Stimulated activated CD4-positive, alpha-beta T cell treated with anti-CD3 and anti-CD28 coated beads, Interleukin-1b, Interleukin-23, amount 100 ng/mL, for 1 hour (primary cell): ENCODE results near the gene TSPY4.
"Not testable (repeated sequence)": the region's sequence is repeated elsewhere in the genome, so short reads cannot be mapped to it uniquely, and the experiment has no call there.

ENCODE experiments used
- DNase-seq, 2 donors: peaks; one replicate each; pipeline ENCODE4 v3.0.0-alpha.2; 2020; ENCODE audit warnings: low read depth in 2 of 2

Gene TSPY4

DNA sequence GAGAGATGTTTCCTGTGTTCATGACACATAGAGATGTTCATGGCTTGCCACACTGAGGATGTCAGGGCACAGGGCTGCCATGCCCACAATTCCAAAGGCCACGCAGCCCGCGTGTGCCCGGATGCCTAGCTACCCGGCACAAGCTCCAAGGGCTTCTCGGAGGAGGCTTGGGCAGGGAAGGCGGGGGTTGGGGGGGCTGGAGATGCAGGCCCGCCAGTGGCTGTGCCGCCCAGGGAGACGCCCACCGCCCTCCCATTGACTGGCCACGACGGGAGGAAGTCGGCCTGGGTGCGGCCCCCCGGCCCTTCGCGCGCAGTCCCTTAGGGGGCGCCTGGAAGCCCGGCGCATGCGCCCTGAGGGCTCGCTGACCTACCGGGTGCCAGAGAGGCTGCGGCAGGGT lies at the start of gene TSPY4:
TSPY4 (plus strand) TSS at position 301 of the 400 bp plus-strand sequence; CDS start at position 347, 46 bp downstream.
- DNase-seq: not testable (repeated sequence)

DNA sequence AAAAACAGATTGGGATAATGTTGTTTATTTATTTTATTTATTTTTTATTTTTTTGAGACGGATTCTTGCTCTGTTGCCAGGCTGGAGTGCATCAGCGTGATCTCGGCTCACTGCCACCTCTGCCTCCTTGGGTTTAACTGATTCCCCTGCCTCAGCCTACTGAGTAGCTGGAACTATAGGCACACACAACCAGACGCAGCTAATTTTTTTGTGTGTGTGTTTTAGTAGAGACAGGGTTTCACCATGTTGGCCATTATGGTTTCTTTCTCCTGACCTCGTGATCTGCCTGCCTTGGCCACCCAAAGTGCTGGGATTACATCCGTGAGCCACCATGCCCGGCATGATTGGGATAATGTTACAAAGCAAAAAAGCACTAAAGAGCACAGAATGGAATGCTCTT lies 16.3 kb upstream of the TSPY4 start:
- DNase-seq: no peak

GRCh38 chrY:9357497-9357896 lies 20.2 kb downstream of the TSPY4 start, which contains the start of gene TSPY8:
Gene TSPY8, plus strand, starts transcription at chrY:9357797. Its CDS starts 46 bp downstream, at chrY:9357843.
- DNase-seq: not testable (repeated sequence)
